HL-60 (cell line): ENCODE data around the gene FOXK2.

Experiments
- DNase-seq, 2 experiments: peaks; one replicate each; pipeline ENCODE4 v3.0.0-alpha.2; 2010 to 2020; ENCODE audit warnings: low read depth in 1 of 2, low spot score in 1 of 2
- H3K27ac ChIP-seq: fragments of 250-450 bp; sonication (Bioruptor Pico); replicated peaks from 2 replicates; pipeline ENCODE4 v1.5.1; 2020; ENCODE audit warnings: mild to moderate bottlenecking, moderate library complexity
- H3K27me3 ChIP-seq: fragments of 250-450 bp; sonication (Bioruptor Pico); 2 replicates; pipeline ENCODE4 v1.5.1; 2021; ENCODE audit warnings: mild to moderate bottlenecking, moderate library complexity; ENCODE audit not compliant: insufficient read depth, poor library complexity, severe bottlenecking
- H3K4me3 ChIP-seq: replicated peaks from 2 replicates; pipeline ENCODE4 v1.5.1; 2011; ENCODE audit warnings: mild to moderate bottlenecking, control low read depth, low read length; ENCODE audit not compliant: insufficient read depth
- CTCF ChIP-seq: IDR thresholded peaks from one replicate; pipeline ENCODE4 v1.5.1; 2011; ENCODE audit warnings: low read length, control low read depth, inconsistent platforms; ENCODE audit not compliant: insufficient read depth
- GABPA ChIP-seq: IDR thresholded peaks from 2 replicates; pipeline ENCODE4 v1.6.1; 2012; ENCODE audit warnings: low read depth
- POLR2AphosphoS5 ChIP-seq: IDR thresholded peaks from 2 replicates; pipeline ENCODE4 v1.6.1; 2012; ENCODE audit warnings: low read depth
- REST ChIP-seq: IDR thresholded peaks from 2 replicates; pipeline ENCODE4 v1.6.1; 2012; ENCODE audit warnings: low read depth; ENCODE audit not compliant: insufficient replicate concordance
- SPI1 ChIP-seq: IDR thresholded peaks from 2 replicates; pipeline ENCODE4 v1.6.1; 2012; ENCODE audit warnings: low read depth, mild to moderate bottlenecking, borderline replicate concordance

Gene FOXK2

GRCh38 chr17:82542439-82542838, 22.9 kb downstream of the FOXK2 start:
- Histone ChIP-seq H3K27ac (no peak overlapping the region), H3K27me3 (no peaks in the 10 kb centered on the region), H3K4me3 (no peak overlapping the region)
- DNase-seq: no peak
- TF ChIP-seq CTCF (no peak), SPI1 (no peak), POLR2AphosphoS5 (no peak), REST (no peak), GABPA (no peak)

GRCh38 chr17:82544431-82545070, 25.0 kb downstream of the FOXK2 start:
- H3K27me3 ChIP-seq: no peaks in the 10 kb centered on the region
- TF ChIP-seq SPI1 (no peak), GABPA (no peak), CTCF (no peak), POLR2AphosphoS5 (no peak), REST (no peak)
- H3K4me3 ChIP-seq: no peak overlapping the region
- no peak overlapping the region for H3K27ac ChIP-seq
- DNase-seq: no peak

GRCh38 chr17:82545071-82545462, 25.5 kb downstream of the FOXK2 start:
- Histone ChIP-seq H3K4me3 (no peak overlapping the region), H3K27ac (no peak overlapping the region), H3K27me3 (no peaks in the 10 kb centered on the region)
- DNase-seq: no peak
- TF ChIP-seq GABPA (no peak), CTCF (no peak), SPI1 (no peak), REST (no peak), POLR2AphosphoS5 (no peak)
